GM18907 (cell line): ENCODE data around the gene PPCDC.

ENCODE experiments used
- ATAC-seq: cut with Tn5 transposase; IDR thresholded peaks from one replicate; pipeline ENCODE4 v1.9.1; 2021; ENCODE audit warnings: mild to moderate bottlenecking, moderate library complexity; ENCODE audit not compliant: unreplicated experiment

PPCDC gene

GRCh38 chr15:75008629-75009326 is 14.6 kb upstream of the PPCDC start:
- peak; percentile 83 for ATAC-seq

- ATAC-seq: no peak
Observed at GRCh38 chr15:75016431-75016830, 7.0 kb upstream of the PPCDC start.

DNA sequence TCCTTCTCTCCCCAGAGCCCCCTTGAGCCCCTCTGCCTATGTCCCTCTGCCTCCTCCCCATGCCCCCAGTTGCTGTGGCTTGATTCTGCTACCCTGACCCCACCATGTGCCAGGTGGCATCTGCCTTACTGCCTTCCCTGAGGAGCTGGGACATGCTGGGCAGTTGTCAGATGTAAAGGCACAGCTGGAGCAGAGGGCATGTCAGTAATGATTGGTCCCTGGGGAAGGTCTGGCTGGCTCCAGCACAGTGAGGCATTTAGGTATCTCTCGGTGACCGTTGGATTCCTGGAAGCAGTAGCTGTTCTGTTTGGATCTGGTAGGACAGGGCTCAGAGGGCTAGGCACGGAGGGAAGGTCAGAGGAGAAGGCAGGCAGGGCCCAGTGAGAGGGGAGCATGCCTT is 3.5 kb upstream of the PPCDC start:
- no peak for ATAC-seq

DNA sequence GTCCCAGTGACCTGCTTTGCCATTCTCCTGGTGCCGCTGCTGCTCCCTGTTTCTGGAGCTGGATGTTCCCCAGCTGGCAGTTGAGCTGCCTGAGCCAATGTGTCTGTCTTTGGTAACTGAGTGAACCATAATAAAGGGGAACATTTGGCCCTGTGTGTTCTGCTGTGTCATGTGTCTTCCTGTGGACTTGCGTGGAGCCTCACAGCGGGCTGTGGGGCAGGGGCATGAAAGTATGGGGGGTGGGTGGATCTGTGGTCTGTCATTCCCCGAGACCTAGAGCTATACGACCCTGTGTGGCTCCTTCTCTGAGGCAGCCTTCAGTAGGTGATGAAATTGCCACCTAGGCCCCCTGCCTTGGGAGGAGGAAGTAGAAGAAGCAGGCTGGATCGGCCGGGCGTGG is 2.0 kb upstream of the PPCDC start:
- no peak for ATAC-seq

GRCh38 chr15:75022783-75023180 is 608 bp upstream of the PPCDC start:
- ATAC-seq: no peak

DNA sequence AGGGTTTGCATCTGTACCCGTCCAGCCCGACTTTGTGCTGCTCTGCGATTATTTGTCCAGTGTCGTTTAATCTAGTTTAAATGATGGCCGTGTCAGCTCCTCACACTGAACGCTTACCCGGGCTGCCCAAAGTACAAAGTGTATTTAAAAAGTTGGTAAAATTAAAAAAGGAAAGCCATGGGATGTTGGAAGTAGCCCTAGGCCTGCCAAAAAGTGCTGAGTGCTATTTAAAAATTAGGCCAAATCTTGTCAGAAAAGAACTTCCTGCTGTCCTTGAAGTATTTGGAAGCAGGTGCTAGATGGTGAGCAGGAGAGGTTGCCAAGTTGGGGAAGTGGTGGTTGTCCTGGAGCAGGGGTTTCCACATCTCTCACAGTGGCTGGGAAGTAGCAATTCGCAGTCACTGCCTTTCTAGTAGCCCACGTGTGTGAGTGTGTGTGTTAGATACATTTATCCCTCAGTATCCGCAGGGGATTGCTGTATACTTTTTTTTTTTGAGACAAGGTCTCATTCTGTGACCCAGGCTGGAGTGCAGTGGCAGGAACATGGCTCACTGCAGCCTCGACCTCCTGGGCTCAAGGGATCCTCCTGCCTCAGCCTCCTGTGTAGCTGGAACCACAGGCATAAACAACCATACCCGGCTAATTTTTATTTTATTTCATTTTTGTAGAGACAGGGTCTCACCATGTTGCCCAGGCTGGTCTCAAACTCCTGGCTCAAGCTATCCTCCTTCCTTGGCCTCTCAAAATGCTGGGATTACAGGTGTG is 664 bp downstream of the PPCDC start:
- no peak for ATAC-seq

GRCh38 chr15:75025107-75025506 is 1.7 kb downstream of the PPCDC start:
- no peak for ATAC-seq

GRCh38 chr15:75025548-75026260 is 2.3 kb downstream of the PPCDC start:
- no peak for ATAC-seq

DNA sequence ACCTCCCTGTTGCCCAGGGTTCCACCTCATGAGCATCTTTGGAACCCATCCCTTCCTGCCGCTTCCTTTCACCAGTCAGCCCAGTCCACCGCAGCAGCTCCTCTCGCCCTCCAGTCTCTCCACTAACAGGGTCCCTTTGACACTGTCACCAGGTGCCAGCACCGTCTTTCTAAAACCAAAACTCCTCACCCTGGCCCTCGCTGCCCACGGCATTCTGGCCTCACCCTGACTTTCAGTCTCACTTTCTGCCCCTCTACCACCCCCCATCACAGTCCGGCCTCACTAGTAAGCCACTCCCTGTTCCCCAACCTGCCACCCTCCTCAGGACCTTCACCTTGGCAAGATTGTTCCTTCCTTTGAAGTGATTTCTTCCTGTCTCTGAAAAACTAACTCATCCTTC is 4.2 kb downstream of the PPCDC start:
- ATAC-seq: no peak

- no peak for ATAC-seq
Observed at GRCh38 chr15:75028991-75029377, 5.6 kb downstream of the PPCDC start.

- ATAC-seq: no peak
Observed at GRCh38 chr15:75029378-75030022, 6.1 kb downstream of the PPCDC start.

DNA sequence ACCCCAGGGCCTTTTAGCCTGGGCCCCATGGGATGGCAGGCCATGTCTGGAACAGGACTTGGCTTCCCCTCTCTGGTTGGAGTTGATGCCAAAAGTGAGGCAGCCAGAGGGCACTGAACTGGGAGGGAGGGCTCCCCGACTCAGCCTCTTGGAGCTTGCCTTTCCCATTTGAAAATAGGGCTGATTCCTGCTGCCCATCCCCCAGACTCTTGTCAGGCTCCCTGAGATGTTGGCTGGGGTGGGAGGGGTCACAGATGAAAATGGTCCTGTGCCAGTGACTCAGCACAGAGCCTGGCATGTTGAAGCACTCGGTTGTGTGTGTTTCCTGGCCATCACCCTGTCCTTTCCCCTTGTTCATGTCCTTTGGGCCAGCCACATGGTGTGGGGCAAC is 6.6 kb downstream of the PPCDC start:
- ATAC-seq: no peak

DNA sequence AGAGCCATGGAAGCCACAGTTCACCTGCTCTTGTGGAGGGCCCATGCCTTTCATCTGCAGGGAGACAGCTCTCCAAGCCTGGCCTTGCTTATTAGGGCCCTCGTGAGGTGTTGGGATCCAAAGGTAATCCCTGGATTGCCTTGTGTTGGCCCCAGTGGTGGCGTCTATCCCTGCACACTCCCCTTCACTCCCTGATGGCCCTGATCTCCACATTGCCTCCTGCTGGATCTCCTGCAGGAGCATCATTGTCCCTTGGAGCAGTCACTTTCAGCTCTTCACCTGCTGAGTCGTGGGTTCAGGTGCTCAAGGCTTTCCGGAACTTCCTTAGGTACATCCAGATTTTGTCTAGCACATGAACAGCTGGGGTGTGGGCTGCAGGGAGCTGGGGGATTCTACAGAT is 7.0 kb downstream of the PPCDC start:
- ATAC-seq: no peak

DNA sequence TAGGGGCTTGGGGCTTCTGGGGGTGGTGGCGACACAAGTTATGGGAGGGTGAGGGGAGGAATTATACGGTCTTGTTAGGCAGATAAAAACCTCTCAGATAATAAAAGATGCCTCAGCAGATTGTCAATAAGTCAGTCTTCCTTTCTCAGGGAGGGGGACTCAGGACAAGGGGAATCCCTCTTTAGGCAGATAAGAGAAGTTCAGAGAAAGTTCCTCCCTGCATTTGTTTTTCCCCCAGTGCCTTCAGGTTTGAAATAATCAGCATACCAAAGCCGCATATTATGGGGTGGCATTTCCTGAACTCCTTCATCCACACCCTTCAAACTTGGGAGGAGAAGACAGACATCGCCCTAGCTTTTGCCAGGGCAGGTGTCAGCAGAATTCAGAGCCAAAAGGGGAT is 8.5 kb downstream of the PPCDC start:
- no peak for ATAC-seq

- no peak for ATAC-seq
Observed at GRCh38 chr15:75032395-75032794, 9.0 kb downstream of the PPCDC start.

GRCh38 chr15:75033809-75034208 is 10.4 kb downstream of the PPCDC start:
- ATAC-seq: no peak

GRCh38 chr15:75034615-75035014 is 11.2 kb downstream of the PPCDC start:
- no peak for ATAC-seq

DNA sequence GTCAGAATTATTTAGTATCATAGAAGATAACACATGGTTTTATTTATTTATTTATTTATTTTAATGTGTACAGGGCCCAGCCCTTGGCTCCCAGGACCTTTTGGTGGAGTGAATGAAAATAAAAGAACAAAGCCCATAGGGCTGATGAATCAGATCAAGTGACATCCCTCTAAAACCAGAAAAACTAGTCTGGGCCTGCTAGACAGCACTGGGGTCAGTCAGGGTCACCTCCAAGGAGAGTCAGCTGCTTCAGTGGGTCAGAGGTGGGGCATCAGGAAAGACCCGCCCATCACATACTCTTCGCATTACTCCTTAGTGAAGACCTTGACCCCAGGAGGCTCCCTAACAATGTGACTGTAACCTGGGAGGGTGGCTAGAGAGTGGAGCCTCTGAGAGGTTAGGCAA is 12.8 kb downstream of the PPCDC start:
- no peak for ATAC-seq

GRCh38 chr15:75037685-75038084 is 14.3 kb downstream of the PPCDC start:
- ATAC-seq: no peak

DNA sequence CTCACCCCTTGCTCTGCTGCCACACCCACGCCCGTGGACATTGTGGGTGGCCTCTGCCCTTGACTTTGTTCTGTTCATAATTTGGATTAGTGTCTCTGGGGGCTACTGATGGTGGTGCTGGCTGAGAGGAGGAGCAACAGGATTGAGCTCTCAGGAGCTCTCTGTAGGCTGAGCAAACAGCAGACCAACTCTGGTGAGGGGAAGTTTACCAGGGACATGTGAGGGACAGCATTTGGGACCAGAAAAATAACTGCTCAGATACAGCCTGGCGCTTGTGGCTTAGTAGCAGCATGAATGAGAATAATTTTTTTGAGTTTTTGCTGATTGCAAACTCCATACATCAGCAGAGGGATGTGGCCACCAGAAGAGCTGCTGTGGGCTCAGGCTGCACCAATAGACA is 14.8 kb downstream of the PPCDC start:
- ATAC-seq: no peak

DNA sequence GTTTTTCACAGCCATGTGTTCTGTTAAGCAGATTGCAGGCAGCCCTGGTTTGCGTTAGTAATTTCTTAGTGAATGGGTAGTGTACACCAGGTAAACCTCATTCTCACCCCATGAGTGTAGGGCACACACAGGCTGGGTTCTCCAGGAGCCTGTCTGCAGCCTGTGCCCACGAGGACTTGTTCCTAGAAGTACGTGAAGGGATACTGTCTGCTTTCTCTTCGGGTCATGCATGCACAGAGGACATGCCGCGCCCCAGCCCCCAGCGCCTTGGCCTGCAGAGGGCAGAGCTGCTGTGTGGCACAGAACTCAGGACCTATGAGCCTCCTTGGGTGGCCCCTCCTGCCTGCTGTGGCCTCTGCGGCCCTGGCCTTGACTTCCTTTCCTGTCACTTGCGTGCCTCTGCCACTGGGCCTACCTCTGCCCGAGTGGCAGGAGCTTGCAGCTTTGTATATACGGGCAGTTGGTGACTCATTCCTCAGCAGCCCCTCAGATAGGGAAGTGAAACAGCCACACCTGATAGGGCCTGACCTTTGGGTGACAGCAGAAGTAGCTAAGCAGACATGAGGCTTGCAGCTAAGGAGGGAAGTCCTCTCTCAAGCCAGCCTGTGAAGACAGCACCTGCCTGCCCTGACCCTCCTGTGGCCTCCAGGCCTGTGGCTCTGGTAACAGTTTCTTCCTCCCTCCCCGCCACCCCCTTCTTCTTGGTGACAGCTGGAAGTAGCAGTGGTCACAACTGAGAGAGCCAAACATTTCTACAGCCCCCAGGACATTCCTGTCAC is 19.5 kb downstream of the PPCDC start:
- peak; percentile 67 for ATAC-seq
